HepG2 (cell line): ENCODE results near the gene CFL1. TPM values are rescaled to one million over a fixed set of nuclear protein-coding genes. Genes with fewer than 3 reads are reported as not detected.
A peak's percentile ranks its signal among the peaks of the same experiment; 100 is the strongest.

Source experiments
- FOXK1 ChIP-seq: sonication (generic); formaldehyde crosslinking; IDR thresholded peaks from 2 replicates; pipeline ENCODE4 v1.4.0; 2020; ENCODE audit warnings: low read depth, missing genetic modification reagents, borderline replicate concordance
- JUN ChIP-seq: sonication (generic); formaldehyde crosslinking; IDR thresholded peaks from 2 replicates; pipeline ENCODE4 v1.4.0; 2020; ENCODE audit warnings: mild to moderate bottlenecking, missing genetic modification reagents
- MAZ ChIP-seq, 2 experiments: sonication (generic) in 1 of 2; formaldehyde crosslinking in 1 of 2; IDR thresholded peaks; 2 replicates each; pipeline versions ENCODE4 v1.5.0 to v1.6.1; 2012 to 2020; ENCODE audit warnings: low read depth in 2 of 2, mild to moderate bottlenecking in 2 of 2, borderline replicate concordance in 1 of 2, improper control_type of control experiment in 1 of 2, low read length in 1 of 2, missing genetic modification reagents in 1 of 2, moderate library complexity in 1 of 2
- MYNN ChIP-seq: sonication (generic); formaldehyde crosslinking; IDR thresholded peaks from 2 replicates; pipeline ENCODE4 v1.4.0; 2020; ENCODE audit warnings: mild to moderate bottlenecking, low read depth, missing genetic modification reagents
- NFIB ChIP-seq: sonication (generic); formaldehyde crosslinking; IDR thresholded peaks from 2 replicates; pipeline ENCODE4 v1.9.0; 2021; ENCODE audit warnings: missing genetic modification reagents, mild to moderate bottlenecking, borderline replicate concordance
- NFKBIZ ChIP-seq: IDR thresholded peaks from 2 replicates; pipeline ENCODE4 v1.6.1; 2018; ENCODE audit warnings: missing genetic modification reagents, missing compliant biosample characterization
- NR1H2 ChIP-seq: sonication (generic); formaldehyde crosslinking; IDR thresholded peaks from 2 replicates; pipeline ENCODE4 v1.8.1; 2022; ENCODE audit warnings: low read depth, missing genetic modification reagents, borderline replicate concordance
- POGZ ChIP-seq: sonication (generic); formaldehyde crosslinking; IDR thresholded peaks from 2 replicates; pipeline ENCODE4 v1.4.0; 2020; ENCODE audit warnings: mild to moderate bottlenecking, missing genetic modification reagents
- SIN3B ChIP-seq: fragments of 150-350 bp; IDR thresholded peaks from 2 replicates; pipeline ENCODE4 v1.6.1; 2014; ENCODE audit warnings: low read length
- SMARCC2 ChIP-seq: fragments of 450-650 bp; IDR thresholded peaks from 2 replicates; pipeline ENCODE4 v1.6.1; 2017; ENCODE audit warnings: antibody characterized with exemption, mild to moderate bottlenecking
- SMYD3 ChIP-seq: sonication (generic); formaldehyde crosslinking; IDR thresholded peaks from 2 replicates; pipeline ENCODE4 v1.8.1; 2023; ENCODE audit warnings: mild to moderate bottlenecking, missing genetic modification reagents
- TBX2 ChIP-seq: sonication (generic); formaldehyde crosslinking; IDR thresholded peaks from 2 replicates; pipeline ENCODE4 v1.5.0; 2020; ENCODE audit warnings: missing genetic modification reagents, mild to moderate bottlenecking, borderline replicate concordance
- TEAD3 ChIP-seq: optimal IDR thresholded peaks from 2 replicates; pipeline ENCODE3; 2016; ENCODE audit warnings: borderline replicate concordance
- ZC3H13 ChIP-seq: sonication (generic); formaldehyde crosslinking; IDR thresholded peaks from 2 replicates; pipeline ENCODE4 v1.8.1; 2023; ENCODE audit warnings: mild to moderate bottlenecking, missing genetic modification reagents, moderate library complexity
- ZNF10 ChIP-seq: sonication (generic); formaldehyde crosslinking; IDR thresholded peaks from 2 replicates; pipeline ENCODE4 v1.4.0; 2020; ENCODE audit warnings: mild to moderate bottlenecking, low read depth, missing genetic modification reagents, borderline replicate concordance
- ZNF101 ChIP-seq: sonication (generic); formaldehyde crosslinking; IDR thresholded peaks from 2 replicates; pipeline ENCODE4 v1.4.0; 2020; ENCODE audit warnings: mild to moderate bottlenecking, low read depth, missing genetic modification reagents, borderline replicate concordance
- ZNF615 ChIP-seq: sonication (generic); formaldehyde crosslinking; IDR thresholded peaks from 2 replicates; pipeline ENCODE4 v1.5.0; 2020; ENCODE audit warnings: mild to moderate bottlenecking, missing genetic modification reagents, borderline replicate concordance
- ZNF790 ChIP-seq: sonication (generic); formaldehyde crosslinking; IDR thresholded peaks from 2 replicates; pipeline ENCODE4 v1.8.0; 2022; ENCODE audit warnings: missing genetic modification reagents, mild to moderate bottlenecking, borderline replicate concordance
- ZSCAN20 ChIP-seq: sonication (generic); formaldehyde crosslinking; IDR thresholded peaks from 2 replicates; pipeline ENCODE4 v1.4.0; 2020; ENCODE audit warnings: missing genetic modification reagents, mild to moderate bottlenecking, borderline replicate concordance
- polyA plus RNA-seq, 8 experiments: library from polyadenylated mRNA; depleted of rRNA in 3 of 8; stranded (reverse) in 7 of 8; unstranded in 1 of 8; fragments of >200 nt; fragmentation: Illumina TruSeq in 4 of 8; extraction: Trizol in 4 of 8; gene quantifications; 2 replicates each; pipeline versions ENCODE4 v1.2.1 to v1.2.3, GENCODE V29; 2011 to 2016; ENCODE audit warnings: low read depth in 4 of 8, missing spikeins in 1 of 8, mixed read lengths in 1 of 8; ENCODE audit not compliant: insufficient read depth in 1 of 8
- total RNA-seq, 5 experiments: library from RNA; depleted of rRNA; stranded (reverse); fragments of >200 nt; fragmentation: Illumina TruSeq; extraction: Trizol; gene quantifications; 2 replicates each; pipeline ENCODE4 v1.2.3, GENCODE V29; 2016; ENCODE audit warnings: low read depth in 1 of 5
- TF ChIP-seq, protein P1 (sequence below): sonication (generic); formaldehyde crosslinking; IDR thresholded peaks from 2 replicates; pipeline ENCODE4 v1.9.0; 2021; ENCODE audit warnings: missing genetic modification reagents, borderline replicate concordance
- TF ChIP-seq, protein P2 (sequence below): sonication (generic); formaldehyde crosslinking; IDR thresholded peaks from 2 replicates; pipeline ENCODE4 v1.8.0; 2022; ENCODE audit warnings: mild to moderate bottlenecking, missing genetic modification reagents, moderate library complexity
- TF ChIP-seq, protein P3 (sequence below): sonication (generic); formaldehyde crosslinking; IDR thresholded peaks from 2 replicates; pipeline ENCODE4 v1.9.0; 2022; ENCODE audit warnings: low read depth, missing genetic modification reagents
- TF ChIP-seq, protein P4 (sequence below): IDR thresholded peaks from 2 replicates; pipeline ENCODE4 v1.6.1; 2016; ENCODE audit warnings: low read depth, control low read depth

Gene CFL1
- total and polyA plus RNA-seq, 2 of the 13 experiments (the other 11 are each of a cell fraction or from before 2014, with no cell fraction given): 379 to 383 TPM

DNA sequence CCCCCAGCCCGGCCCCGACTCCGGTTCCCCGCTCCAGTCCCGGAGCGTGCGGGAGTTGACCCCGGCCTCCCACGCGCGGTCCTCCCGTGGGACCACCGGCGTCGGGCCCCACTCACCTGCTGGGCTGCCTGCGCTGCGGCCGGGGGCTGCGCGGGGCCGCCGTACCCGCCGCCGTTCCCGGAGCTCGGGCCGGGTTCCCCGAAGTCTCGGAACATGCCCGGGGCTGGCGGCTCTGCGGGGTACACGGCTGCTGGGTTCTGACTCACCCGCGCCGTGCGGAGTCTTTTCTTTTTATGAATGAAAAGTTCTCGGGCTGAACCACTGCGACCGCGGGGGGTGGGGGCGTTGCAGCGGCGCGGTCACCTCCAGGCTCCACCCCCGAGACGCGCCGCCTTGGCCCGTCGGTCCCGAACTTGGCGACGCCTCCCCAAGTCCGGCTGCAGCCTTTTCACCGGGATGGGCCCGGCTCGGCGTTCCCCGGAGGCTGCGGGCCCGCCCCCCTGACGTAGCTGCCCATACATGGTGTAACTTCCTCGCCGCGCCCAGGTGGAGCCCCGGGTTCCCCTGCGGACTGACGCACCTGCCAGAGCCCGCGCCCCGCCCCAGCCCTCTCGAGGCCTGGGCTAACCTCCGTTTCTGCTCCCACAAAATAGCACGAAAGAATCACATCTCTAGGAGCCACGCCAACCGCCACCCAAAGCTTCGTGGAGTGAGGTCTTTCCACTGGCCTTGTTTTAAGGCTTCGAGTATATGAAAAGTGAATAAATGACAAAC, 42.3 kb upstream of the CFL1 start, which contains the start of gene FOSL1 (continued):
- TF ChIP-seq NFKBIZ: no peak
- TF ChIP-seq ZNF10: no peak
- no peak for TF ChIP-seq SIN3B
- TF ChIP-seq MYNN (CRISPR knock-in tag): no peak
- TF ChIP-seq, protein P1, sequence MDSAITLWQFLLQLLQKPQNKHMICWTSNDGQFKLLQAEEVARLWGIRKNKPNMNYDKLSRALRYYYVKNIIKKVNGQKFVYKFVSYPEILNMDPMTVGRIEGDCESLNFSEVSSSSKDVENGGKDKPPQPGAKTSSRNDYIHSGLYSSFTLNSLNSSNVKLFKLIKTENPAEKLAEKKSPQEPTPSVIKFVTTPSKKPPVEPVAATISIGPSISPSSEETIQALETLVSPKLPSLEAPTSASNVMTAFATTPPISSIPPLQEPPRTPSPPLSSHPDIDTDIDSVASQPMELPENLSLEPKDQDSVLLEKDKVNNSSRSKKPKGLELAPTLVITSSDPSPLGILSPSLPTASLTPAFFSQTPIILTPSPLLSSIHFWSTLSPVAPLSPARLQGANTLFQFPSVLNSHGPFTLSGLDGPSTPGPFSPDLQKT (CRISPR knock-in tag): no peak
- no peak for TF ChIP-seq ZNF790 (CRISPR knock-in tag)
- no peak for TF ChIP-seq SMARCC2
- TF ChIP-seq TBX2 (CRISPR knock-in tag): peak; percentile 60; the same call in 1 of the 2 replicates
- peak; percentile 67 for TF ChIP-seq TEAD3 (CRISPR knock-in tag)
- 0 out of 2 replicates have a peak, but pooled peaks have one; percentile 33 for TF ChIP-seq FOXK1 (CRISPR knock-in tag)
- TF ChIP-seq POGZ: no peak
- no peak for TF ChIP-seq SMYD3
- TF ChIP-seq ZSCAN20 (CRISPR knock-in tag): 0 out of 2 replicates have a peak, but pooled peaks have one; percentile 19
- TF ChIP-seq ZNF101 (CRISPR knock-in tag): no peak
- TF ChIP-seq ZNF615 (CRISPR knock-in tag): no peak
- no peak for TF ChIP-seq NR1H2 (CRISPR knock-in tag)
- TF ChIP-seq, protein P2, sequence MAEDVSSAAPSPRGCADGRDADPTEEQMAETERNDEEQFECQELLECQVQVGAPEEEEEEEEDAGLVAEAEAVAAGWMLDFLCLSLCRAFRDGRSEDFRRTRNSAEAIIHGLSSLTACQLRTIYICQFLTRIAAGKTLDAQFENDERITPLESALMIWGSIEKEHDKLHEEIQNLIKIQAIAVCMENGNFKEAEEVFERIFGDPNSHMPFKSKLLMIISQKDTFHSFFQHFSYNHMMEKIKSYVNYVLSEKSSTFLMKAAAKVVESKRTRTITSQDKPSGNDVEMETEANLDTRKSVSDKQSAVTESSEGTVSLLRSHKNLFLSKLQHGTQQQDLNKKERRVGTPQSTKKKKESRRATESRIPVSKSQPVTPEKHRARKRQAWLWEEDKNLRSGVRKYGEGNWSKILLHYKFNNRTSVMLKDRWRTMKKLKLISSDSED: no peak
- TF ChIP-seq, protein P3, sequence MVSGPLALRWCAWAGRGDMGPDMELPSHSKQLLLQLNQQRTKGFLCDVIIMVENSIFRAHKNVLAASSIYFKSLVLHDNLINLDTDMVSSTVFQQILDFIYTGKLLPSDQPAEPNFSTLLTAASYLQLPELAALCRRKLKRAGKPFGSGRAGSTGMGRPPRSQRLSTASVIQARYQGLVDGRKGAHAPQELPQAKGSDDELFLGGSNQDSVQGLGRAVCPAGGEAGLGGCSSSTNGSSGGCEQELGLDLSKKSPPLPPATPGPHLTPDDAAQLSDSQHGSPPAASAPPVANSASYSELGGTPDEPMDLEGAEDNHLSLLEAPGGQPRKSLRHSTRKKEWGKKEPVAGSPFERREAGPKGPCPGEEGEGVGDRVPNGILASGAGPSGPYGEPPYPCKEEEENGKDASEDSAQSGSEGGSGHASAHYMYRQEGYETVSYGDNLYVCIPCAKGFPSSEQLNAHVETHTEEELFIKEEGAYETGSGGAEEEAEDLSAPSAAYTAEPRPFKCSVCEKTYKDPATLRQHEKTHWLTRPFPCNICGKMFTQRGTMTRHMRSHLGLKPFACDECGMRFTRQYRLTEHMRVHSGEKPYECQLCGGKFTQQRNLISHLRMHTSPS (CRISPR knock-in tag): no peak
- TF ChIP-seq, protein P4, sequence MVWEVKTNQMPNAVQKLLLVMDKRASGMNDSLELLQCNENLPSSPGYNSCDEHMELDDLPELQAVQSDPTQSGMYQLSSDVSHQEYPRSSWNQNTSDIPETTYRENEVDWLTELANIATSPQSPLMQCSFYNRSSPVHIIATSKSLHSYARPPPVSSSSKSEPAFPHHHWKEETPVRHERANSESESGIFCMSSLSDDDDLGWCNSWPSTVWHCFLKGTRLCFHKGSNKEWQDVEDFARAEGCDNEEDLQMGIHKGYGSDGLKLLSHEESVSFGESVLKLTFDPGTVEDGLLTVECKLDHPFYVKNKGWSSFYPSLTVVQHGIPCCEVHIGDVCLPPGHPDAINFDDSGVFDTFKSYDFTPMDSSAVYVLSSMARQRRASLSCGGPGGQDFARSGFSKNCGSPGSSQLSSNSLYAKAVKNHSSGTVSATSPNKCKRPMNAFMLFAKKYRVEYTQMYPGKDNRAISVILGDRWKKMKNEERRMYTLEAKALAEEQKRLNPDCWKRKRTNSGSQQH: no peak
- no peak for TF ChIP-seq JUN (CRISPR knock-in tag)
- TF ChIP-seq MAZ (IDR thresholded peaks at IDR 0.05; ENCODE audit: borderline replicate concordance, low read depth, low read length): peak; percentile 20; the same call in 1 of the 2 replicates
- TF ChIP-seq MAZ (CRISPR knock-in tag; IDR thresholded peaks at IDR 0.05; ENCODE audit: low read depth): 0 out of 2 replicates have a peak, but pooled peaks have one; percentile 14
- no peak for TF ChIP-seq NFIB
- no peak for TF ChIP-seq ZC3H13 (CRISPR knock-in tag)
